HG03064 (cell line): ENCODE results near the gene PLPPR5.
"Not testable (repeated sequence)": the region's sequence is repeated elsewhere in the genome, so short reads cannot be mapped to it uniquely, and the experiment has no call there.

ENCODE experiments used
- ATAC-seq: cut with Tn5 transposase; IDR thresholded peaks from one replicate; pipeline ENCODE4 v1.9.1; 2021; ENCODE audit warnings: low read depth; ENCODE audit not compliant: unreplicated experiment

The PLPPR5 gene, protein sequence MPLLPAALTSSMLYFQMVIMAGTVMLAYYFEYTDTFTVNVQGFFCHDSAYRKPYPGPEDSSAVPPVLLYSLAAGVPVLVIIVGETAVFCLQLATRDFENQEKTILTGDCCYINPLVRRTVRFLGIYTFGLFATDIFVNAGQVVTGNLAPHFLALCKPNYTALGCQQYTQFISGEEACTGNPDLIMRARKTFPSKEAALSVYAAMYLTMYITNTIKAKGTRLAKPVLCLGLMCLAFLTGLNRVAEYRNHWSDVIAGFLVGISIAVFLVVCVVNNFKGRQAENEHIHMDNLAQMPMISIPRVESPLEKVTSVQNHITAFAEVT

DNA sequence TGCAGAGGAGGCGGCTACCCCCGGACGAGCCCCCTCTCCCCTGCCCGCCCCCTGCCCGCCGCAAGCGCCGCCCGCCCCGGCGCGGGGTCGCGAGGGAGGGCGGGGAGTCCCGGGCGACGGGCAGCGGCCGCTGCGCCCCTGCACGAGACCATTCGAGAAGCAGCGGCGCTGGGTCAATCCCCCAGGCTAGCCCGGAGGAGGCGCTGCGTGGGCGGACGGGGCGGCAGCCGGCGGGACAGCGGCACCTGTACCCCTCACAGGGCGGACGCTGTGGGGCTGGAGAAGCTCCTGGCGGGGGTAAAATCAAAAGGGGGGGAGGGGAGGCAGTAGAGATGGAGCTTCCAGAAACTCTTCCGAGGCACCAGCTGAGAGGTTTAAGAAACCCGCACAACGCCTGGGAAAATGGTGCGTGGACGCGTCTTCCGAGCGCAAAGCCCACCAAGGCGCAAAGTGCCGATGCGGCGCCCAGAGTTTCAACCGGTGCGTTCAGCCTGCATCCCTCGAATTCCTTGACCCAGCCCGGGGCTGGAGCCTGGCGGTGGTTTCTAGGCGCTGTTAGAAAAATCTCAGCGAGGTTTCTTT lies at the start of gene PLPPR5:
Gene PLPPR5 (minus strand): TSS at position 1 of the 582 bp plus-strand sequence. CDS start 190 bp downstream, outside the sequence.
- no peak for ATAC-seq

DNA sequence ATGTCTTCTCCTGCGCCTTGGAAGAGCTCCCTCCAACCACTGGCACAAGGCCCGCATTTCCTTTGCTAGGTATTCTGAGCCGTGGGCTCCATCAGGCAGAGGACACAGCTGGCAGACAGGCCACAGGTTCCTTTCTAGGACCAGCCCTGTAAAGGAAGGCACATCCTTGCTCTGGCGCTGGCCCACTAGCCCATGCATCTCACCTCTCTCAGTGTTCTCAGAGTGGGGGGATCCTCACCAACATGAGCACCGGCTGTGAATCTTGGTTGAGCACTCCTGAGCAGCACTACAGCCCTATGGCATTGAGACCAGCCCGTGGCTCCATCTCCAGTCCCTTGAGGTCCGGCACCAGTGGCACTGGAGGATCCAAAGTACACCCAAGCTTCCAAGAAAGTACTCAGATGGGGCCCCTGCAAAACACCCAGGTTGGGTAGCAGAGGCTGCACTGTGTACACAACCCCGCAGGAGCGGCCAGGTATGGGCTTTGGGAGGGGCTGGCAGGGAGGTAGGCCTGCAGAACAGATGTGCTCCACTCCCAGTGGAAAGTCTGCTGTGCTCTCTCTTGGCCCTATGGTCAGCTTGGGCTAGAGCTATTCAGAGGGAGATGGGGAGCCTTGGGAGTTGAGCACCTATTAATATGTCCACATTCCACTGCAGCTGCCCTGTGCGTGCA lies 47.1 kb upstream of the PLPPR5 start:
- ATAC-seq = no peak

DNA sequence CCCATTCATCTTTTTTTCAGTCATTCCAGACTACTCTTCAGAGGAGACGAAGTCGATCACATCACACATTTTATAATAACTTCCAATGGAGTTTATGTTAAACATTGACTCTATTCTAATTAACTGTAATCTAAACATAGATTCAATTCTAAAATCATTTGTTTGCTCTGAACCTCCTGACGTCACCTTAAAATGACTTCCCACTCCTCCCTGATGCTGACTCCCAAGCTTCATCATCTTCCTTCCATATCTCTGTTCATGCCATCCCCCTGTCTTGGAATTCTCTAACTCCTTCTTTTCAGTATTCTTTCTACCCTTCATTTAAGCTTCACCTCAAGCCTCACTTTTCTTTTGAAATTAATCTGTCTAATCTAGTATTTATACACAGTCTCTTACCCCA lies 45.1 kb upstream of the PLPPR5 start:
- no peak for ATAC-seq

DNA sequence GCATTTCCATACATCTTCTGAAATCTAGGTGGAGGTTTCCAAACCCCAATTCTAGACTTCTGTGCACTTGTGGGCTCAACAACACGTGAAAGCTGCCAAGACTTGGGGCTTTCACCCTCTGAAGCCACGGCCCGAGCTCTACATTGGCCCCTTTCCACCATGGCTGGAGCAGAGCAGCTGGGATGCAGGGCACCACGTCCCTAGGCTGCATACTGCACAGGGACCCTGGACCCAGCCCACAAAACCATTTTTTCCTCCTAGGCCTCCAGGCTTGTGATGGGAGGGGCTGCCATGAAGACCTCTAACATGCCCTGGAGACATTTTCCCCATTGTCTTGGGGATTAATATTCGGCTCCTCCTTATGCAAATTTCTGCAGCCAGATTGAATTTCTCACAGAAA lies 32.1 kb upstream of the PLPPR5 start:
- not testable (repeated sequence) for ATAC-seq

DNA sequence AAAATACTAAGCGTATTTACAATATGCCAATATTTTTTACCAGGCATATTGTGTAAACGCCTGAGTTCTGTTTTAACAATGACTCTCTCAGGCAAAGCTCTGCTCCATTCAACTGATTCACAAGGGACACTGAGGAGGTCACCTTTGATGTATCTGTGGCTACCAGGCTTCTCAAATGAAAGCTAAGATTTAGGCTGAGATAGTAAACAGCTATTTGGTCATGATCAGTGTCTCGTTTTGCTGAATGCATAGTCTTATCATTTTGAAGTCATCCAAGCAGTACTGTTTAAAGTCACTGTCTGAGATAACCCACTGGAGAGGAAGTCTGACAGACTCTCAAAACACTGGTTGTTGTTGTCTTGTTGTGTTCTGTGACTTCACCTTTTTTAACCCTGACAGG lies 13.7 kb upstream of the PLPPR5 start:
- no peak for ATAC-seq

DNA sequence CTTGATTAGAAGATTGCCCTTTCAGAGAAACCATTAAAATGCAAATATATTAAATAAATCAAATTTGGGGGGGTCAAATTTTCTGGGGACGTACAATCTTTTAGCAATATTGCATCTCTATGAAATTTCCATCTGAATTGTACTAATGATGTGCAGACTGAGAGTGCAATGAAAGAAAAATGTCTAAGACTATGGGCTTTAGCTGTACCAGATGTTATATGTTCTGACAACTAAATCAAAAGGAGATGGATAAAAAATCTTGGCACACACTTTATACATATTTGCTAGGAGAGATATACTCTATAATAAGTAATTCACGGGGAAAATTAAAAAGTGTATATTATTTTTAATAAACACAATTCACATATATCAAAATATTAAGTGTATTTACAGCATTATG lies 13.0 kb upstream of the PLPPR5 start:
- no peak for ATAC-seq

DNA sequence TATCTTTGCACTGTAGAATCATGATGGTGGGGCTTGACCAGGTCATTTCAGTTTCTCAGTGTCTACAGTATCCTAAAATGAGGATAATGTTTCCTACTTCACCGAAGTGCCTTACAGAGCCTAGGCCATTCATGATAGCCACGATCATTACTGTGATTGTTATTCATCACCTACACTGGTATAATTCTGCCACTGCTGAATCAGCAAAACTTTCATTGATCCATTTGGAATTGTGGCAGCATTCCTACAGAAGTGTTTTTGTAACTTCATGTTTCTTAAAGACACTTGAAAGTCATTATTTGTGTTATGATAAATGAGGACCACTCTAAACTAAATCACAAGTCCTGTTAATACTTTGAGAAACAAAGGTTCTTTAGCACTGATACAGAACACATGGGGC lies 6.0 kb upstream of the PLPPR5 start:
- ATAC-seq = no peak

DNA sequence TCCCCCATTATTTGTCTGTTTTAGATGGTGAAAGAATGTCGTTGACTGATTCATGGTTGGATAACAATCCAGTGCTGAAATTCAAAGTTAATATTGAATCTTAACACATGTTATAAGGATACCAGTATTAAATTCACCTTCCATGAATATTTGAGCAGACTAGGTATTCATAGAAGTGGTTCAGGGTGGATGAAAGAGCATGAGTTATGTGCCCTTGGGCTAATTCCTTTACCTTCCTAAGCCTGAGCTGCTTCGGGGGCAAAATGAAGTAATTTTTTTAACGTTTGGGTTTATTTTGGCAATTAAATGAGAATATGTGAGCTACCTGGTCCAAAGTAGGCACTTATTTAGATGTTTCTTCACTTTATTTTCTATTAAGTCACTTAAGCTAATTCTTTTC lies 2.7 kb upstream of the PLPPR5 start:
- no peak for ATAC-seq

DNA sequence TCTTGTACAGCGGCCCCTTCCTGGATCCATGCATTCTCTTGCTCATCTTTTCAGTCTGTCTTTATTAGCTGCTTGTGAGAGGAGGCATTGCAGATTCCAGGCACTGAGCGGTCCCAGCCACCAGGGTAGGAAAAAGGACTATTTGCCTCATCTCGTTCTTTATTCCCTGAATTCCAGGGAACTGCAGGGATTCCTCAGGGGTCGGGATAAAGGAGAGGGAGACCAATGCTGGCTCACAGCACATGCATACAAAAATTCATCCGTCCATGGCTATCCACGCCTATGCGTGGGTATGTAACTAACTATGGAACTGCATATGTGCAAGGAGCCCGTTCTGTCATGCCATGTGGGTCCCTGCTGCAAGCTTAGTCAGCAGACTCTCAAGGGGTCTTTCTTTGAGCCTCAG lies 879 bp upstream of the PLPPR5 start:
- no peak for ATAC-seq

DNA sequence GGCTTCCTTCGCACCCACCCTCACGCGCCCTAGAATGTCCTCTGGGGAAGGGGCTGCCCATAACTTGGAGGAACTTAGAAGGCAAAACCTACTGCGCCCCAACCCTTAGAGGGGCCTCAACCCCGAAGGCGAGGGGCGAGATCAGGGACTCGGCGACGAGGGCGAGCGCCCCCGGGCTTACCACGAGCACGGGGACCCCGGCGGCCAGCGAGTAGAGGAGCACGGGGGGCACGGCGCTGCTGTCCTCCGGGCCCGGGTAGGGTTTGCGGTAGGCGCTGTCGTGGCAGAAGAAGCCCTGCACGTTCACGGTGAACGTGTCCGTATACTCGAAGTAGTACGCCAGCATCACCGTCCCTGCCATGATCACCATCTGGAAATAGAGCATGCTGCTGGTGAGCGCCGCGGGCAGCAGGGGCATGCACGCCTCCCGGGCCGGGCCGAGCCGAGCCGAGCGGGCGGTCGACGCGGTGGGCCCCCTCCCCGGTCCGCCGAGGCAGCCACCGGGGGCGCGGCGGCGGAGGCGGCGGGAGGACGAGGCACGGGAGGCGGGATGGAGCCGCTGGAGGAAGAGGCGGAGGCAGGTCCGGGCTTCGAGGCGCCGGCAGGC lies 304 bp downstream of the PLPPR5 start:
- ATAC-seq = no peak

DNA sequence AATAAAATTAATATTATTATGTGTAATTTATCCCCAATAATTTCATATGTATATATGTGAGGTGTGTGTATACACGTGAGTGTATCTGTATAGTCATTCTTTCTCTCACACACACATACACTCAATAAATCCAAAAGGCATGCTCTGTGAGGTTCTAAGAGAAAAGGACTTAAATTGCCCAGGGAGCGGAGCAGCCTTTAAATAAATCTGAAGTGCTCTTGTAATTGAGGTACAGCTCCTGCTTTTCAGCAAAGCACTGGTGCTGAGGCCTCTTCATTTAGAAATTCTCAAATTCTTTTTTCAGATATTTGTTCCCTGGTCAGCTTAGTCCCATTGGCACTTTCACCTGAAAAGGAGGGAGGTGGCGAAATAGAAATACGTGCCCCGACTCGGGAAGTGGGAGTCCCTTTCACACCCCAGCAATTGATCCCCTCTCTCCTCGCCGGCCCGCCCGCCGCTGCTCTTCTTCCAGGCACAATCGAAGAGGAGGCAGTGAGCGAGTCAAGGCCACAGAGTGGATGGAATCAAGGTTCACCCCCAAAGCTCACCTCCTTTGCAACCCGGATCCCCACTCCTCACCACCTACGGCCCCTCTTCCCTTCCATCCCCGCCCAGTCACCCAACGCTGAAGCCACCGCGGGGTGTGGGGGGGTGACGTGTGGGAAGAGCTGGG lies 944 bp downstream of the PLPPR5 start:
- ATAC-seq = no peak

DNA sequence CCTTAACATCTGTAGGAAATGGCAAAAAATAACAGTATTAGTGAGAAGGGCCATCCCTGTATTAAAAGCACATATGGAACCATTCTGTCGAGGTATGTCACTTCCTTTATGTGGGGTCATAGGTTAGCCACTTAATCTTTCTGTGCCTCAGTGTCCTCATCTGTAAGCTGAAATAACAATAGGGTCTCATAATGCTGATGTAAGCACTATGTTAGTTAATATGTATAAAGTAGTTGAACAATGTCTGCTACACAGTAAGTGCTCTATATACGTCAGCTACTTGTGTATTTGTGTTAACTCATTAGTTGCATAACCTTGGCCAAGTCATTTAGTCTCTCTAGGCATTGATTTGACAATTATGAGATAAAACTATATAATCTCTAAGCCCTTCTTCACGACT lies 11.8 kb downstream of the PLPPR5 start:
- ATAC-seq = no peak

DNA sequence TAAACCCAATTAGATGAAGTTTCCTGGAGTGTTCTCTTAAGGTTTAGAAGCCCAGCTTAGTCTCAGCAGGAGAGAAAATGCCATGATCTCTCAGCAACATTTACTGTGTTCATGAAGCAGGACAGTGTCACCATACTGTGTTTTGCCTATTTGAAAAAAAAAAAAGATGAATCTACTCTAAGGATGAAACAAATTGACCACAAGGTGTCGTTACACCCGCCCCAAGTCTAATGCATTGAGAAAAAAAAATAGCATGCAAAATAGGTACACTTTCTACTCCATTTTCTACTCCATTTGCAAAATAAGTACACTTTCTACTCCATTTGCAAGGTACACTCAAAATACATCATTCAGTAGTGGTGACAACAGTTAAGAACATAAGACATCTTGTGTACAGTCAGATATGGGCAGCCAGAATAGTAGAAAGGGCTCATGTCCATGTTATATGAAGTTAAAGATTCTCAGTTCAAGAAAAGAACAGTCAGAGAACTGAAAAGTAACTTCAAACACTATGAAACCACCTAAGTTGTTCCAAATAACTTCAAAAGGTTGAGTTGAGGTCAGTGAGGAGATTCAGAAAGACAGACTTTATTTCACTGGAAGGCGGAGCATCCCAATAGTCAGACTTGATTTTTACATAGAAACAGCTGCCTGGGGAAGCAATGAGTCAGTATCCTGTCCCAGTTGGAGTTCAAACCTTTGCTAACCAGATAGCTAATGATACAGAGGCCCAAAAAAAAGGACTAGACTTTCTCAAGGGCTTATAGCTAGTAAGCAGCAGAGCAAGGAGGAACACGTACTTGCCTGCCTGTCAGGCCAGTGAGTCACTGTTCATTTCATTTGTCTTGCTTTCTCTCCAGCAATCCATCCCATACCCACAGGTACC lies 13.3 kb downstream of the PLPPR5 start:
- no peak for ATAC-seq

DNA sequence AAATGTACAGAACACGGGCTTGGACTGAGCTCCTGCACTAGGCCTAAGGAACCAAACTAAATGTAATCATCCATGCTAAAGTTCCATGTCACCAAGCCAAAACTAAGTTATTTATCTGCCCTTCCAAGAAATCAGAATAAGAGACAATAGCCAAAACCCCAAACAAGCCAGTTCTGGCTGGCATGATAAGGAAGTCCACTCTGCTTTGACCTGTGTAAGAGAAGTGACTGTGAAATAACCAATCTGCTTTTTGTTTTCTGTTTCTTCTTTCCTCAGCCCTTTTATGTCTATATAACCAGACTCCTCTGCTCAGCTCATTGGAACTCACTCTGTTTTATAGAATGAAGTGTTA lies 15.1 kb downstream of the PLPPR5 start:
- ATAC-seq = no peak

DNA sequence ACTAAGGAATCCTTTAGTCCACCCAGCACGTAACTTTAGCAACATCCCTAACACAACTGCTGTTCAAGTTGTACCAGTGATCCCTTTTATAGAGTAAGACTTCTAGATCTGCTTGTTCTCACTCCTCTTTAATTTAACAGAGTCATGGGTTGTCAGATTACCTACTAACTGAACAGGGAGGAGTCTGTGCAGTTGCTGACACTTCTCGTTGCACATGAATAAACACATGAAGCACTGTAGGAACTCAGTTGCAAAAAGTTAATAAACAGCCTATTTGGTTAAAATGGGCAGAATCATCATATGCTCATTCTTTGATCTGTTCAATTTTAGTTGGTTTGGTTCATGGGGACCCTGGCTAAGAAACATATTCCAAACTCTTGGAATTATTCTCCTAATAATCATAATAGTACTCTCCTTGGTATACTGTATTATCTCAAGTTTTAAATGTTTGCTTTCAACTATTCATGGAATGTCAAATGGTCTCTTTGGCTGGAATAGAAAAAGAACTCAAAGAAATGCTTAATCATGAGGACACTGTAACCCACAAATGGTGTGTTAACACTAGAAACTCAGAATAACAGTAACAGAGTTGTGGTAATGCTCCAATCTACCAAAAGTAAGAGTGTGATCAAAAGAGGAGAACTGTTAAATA lies 15.6 kb downstream of the PLPPR5 start:
- no peak for ATAC-seq

DNA sequence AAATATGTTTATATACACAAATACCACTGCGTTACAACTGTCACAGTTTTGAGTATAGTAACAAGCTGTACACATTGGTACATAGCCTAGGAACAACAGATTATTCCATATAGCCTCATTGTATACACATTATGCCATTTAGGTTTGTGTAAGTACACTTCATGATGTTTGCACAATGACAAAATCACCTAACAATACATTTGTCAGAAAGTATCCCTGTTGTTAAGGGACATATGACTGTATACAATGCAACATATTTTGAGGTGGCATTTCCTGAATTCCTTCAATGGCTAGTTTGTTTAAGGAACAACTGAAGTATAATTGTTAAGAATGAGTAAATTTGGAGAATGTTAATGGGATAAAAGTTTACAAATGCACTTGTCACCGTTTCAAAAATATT lies 19.0 kb downstream of the PLPPR5 start:
- no peak for ATAC-seq

DNA sequence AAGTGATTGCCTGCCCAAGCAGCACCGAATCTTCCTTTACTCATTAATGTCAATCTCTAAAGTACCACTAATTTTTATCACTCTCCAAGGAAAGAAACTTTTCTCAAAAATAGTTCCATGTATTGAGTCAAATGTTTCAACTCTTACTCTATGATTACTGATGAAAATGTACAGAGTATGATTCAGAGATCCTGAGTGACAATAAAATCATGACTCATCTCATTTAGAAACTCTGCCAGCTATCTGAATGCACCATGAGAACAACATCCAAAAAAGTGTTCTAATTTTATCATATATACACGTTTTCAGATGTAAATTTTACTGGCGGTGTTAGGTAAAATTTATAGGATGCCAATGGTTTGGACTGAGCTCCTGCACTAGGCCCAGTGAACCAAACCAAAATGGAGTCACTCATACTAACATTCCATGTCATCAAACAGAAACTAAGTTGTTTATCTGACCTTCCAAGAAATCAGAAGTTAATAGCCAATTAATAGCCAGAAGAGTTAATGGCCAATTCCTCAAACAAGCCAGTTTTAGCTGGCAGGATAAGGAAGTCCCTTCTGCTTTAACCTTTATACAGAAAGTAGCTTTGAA lies 22.6 kb downstream of the PLPPR5 start:
- no peak for ATAC-seq

DNA sequence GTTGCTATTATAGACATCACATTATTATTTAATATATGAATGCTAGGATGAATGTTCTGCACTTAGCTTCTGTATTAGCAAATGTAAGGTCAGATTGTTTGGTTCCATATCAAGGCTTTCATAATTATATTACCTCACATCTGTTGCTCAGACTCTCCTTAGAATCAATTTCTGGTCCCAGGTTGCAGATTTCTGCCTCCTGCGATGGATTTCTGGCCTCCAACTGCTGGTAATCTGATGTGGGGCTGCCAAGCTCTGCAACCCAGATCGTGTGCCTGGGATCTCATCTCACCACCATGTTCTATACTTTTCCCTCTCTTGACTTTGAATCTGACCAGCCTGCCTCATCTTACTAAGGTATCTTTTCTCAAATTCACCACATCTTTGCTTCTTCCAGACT lies 25.2 kb downstream of the PLPPR5 start:
- ATAC-seq = no peak

DNA sequence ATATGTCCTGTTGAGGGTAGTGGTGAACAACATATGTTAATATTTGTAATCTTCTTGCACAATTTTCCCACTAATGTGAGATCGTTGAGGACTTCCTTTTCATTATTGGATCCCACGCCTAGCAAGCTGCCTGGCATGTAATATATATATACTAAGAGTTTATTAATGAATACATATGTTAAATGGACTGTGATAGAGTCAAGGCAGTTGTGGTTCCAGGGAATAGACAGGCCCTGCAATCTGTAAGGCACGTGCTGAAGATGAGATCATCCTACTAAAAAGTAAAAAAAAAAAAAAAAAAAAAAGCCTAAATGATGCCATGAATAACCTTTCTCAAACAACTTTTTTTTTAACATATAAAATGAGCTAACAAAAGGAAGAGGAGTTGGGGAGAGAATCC lies 28.9 kb downstream of the PLPPR5 start:
- no peak for ATAC-seq
